ENCODE data around the gene RABGEF1.
A peak's percentile ranks its signal among the peaks of the same experiment; 100 is the strongest.
"Not testable (repeated sequence)": the region's sequence is repeated elsewhere in the genome, so short reads cannot be mapped to it uniquely, and the experiment has no call there.

The RABGEF1 gene

DNA sequence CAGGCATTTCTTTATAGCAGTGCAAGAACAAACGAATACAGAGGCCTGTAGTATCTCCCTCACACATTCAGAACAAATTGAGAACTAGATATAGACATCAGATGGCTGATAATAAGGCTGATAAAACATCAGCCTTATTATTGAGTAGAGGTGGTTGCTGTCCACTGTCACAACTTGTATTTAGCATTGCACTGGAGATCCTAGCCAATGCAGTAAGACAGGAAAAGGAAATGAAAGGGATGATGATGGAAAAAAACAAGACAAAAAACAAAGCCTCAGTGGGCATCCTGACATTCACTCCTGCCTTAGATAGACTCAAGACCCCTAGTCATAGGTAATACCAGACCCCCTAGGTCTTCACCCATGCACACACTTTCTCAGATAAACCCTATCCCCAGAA is 4.7 kb upstream of the RABGEF1 start:
- DNase-seq: no peak

GRCh38 chr7:66736892-66737291 is 3.6 kb upstream of the RABGEF1 start:
- DNase-seq: no peak

- no peak for DNase-seq
Measured at GRCh38 chr7:66737667-66738066, 2.9 kb upstream of the RABGEF1 start.

- DNase-seq: no peak
Measured at GRCh38 chr7:66739477-66739876, 1.1 kb upstream of the RABGEF1 start.

DNA sequence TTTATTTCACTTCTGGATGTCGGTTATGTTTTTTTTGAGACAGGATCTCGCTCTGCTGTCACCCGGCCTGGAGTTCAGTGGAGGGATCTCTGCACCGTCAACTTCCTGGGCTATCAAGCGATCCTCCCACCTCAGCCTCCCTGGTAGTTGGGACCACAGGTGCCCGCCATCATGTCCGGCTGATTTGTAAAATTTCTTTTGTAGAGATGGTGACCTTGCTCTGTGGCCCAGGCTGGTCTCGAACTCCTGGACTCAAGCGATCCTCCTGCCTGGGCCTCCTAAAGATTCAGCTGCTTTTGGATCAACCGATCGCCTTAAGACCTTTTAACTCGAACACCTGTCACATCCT is 606 bp upstream of the RABGEF1 start:
- no peak for DNase-seq

GRCh38 chr7:66740980-66741709 is 612 bp downstream of the RABGEF1 start:
- DNase-seq: peak; percentile 57

GRCh38 chr7:66741710-66742049 is 1.1 kb downstream of the RABGEF1 start:
- no peak for DNase-seq

DNA sequence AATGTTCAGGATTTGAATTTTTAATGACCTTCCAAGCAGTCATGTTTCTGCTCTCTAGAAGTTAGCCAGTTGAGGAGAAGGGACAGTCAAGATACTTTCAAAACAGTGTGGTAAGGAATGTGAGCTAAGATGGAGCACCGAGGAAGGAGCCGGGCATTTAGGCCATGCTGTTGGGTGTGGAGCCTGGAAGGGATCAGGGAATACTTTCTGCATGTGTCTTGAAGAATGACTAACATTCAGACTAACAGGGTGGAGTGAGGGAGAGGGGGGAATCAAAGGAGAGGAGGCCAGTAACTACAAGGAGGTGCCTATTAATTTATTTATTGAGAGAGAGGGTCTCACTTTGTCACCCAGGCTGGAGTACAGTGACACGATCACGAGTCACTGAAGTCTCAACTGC is 1.8 kb downstream of the RABGEF1 start:
- not testable (repeated sequence) for DNase-seq

- DNase-seq: no peak
Measured at GRCh38 chr7:66743920-66744319, 3.4 kb downstream of the RABGEF1 start.

GRCh38 chr7:66747385-66747784 is 6.9 kb downstream of the RABGEF1 start:
- DNase-seq: no peak

DNA sequence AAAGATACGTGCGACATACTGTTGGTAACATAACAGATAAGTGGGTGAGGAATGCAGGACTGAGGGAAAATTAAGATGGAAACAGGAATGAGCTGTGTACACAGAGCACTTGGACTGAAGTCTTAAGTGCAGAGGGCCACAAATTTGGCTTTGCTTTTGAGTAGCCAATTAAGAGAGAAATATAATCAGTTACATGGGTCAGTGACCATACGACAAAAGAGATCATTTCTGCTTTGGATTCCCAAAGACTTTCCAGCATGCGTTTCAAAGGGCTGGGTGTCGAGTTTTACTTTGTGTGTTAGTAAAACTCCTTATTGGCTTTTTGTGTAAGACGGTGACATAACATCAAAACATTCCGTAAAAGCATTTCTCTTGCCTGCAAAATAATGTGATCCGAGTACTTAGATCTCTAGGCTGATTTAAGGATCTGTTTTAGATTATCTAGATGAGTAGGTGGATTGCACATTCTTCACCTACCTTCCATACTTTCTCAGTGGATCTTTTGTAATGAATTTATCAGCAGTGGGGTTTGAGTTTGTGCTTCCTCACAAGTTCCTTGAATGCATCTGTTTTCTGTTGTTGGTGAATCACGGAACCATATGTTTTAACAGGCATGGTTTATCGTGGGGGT is 7.5 kb downstream of the RABGEF1 start:
- DNase-seq: no peak

- no peak for DNase-seq
Measured at GRCh38 chr7:66748791-66749190, 8.3 kb downstream of the RABGEF1 start.

DNA sequence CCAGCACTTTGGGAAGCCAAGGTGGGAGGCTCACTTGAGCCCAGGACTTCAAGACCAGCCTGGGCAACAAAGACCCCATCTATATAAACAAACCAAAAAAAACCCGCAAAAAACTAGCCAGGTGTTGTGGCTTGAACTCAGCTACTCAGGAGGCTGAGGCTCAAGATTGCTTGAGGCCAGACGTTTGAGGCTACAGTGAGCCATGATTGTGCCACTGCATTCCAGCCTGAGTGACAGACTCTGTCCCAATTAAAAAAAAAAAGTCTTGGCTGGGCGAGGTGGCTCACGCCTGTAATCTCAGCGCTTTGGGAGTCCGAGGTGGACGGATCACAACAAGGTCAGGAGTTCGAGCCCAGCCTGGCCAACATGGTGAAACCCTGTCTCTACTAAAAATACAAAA is 11.4 kb downstream of the RABGEF1 start:
- no peak for DNase-seq

DNA sequence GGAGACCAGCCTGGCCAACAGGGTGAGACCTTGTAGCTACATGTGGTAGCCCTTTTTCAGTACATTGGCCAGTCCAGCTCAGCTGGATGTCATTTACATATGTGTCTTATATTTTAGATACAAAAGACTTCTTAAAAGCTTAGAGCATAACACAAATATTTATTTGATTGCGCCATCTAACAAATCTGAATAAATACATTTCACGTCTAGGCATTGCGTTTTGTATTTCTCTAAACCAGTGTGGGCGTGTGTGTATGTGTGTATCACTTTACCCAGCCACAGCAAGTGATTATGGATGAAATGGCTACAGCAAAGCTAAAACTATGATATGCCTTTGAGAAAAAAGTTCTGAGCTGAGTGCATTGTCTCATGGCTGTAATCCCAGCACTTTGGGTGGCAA is 14.0 kb downstream of the RABGEF1 start:
- no peak for DNase-seq

DNA sequence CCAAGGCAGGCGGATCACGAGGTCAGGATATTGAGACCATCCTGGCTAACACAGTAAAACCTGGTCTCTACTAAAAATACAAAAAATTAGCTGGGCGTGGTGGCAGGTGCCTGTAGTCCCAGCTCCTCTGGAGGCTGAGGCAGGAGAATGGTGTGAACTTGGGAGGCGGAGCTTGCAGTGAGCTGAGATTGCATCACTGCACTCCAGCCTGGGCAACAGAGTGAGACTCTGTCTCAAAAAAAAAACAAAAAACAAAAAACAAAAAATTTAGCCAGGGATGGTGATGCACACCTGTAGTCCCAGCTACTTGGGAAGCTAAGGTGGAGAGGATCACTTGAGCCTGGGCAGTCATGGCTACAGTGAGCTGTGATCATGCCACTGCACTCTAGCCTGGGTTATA is 14.5 kb downstream of the RABGEF1 start:
- DNase-seq: not testable (repeated sequence)

GRCh38 chr7:66756227-66756626 is 15.7 kb downstream of the RABGEF1 start:
- DNase-seq: not testable (repeated sequence)

DNA sequence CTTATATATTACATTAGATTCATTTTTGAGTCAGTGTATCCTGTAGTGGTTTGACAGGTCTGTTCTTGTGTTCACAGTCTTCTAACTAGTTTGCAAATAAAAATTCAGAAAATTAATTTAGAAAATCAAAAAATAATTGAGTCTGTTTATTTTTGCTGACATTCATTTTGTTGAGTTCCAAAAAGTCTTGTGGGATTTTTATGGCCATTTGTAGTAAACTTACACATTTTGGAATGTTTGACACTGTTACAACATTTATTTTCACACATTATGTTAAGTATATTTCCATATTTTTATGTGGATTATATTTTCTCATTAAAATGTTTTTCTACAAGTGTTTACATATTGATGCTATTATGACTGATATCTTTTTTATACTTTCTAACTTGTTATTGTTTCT is 16.4 kb downstream of the RABGEF1 start:
- no peak for DNase-seq

DNA sequence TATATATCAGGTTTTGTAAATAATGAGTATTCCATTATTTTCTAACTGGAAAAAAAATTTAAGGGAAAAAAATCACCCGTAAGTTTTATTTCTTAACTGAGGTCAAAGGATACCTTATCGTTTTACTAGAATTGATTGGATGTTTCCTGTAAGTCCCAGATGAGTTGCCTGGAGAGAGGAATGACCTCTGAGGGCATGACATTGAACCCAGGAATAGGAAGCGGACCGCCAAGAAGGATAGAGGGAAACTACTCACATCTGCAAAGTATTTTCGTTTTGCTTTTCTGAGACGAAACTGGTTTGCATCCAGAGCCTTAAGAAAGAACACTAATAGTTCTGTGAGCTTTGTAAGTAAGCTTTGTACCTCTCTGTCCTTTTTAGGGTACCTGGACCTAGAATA is 17.4 kb downstream of the RABGEF1 start:
- no peak for DNase-seq

DNA sequence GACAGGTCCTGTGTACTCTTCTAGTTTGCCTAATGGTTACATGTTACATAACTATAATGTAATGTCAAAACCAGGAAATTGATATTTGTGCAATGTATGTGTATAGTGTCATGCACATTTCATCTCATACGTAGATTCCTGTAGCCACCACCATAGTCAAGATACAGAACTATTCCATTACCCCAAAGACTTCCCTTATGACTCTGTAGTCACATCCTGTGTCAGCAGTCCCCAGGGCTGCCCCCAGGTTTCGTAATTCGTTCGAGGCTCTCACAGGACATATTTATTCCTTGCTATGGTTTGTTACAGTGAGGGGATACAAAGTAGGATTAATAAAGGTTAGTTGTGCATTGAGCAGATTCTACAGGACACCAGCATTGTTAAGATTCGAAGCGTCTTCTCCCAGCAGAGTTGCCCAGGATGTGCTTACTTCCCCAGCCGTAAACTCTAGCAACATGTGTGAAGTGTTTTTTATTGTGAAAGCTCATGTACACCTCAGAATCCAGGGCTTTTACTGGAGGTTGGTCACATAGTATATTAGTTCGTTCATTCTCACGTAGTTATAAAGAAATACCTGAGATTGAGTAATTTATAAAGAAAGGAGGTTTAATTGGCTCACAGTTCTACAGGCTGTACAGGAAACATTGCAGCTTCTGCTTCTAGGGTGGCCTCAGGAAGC is 18.6 kb downstream of the RABGEF1 start:
- peak; percentile 73 for DNase-seq

DNA sequence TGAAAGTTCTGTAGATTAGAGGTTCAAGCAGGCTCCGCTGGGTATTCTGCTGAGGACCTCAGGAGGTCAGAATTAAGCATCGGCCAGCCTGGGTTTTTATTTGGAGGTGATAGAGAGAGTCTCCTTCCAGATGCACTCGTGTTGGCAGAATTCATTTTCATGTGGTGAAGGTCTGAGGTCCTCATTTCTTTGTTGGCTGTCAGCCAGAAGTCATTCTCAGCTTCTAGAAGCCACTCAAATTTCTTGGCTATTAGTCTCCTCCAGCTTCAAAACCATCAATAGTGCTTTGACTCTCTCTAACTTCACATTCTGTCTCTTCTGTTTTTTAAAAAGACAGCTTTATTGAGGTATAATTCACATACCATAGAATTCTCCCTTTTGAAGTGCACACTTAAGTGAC is 22.6 kb downstream of the RABGEF1 start:
- not testable (repeated sequence) for DNase-seq

GRCh38 chr7:66763633-66764355 is 23.3 kb downstream of the RABGEF1 start:
- DNase-seq: not testable (repeated sequence)

DNA sequence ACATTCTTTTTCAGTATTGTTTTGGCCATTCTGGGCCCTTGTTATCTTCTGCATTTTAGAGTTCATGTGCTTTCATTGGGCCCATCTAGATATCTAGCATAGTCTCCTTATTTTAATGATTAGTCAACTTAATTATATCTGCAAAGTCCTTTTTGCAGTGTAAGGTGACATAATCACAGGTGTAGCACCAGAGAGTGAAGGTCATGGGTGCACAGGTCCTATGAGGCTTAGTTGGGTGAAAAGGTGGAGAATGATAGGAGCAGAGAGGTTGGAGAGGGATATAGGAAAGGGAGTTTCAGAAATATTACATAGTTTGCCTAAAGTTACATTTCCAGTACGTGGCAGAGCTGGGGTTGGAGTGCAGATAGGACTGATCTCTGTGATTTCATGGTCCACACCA is 24.4 kb downstream of the RABGEF1 start:
- not testable (repeated sequence) for DNase-seq

- not testable (repeated sequence) for DNase-seq
Measured at GRCh38 chr7:66765322-66766025, 24.9 kb downstream of the RABGEF1 start.

Data from activated CD4-positive, alpha-beta T cell treated with anti-CD3 and anti-CD28 coated beads, Interleukin-2, Interleukin-6, amounts not matched to agents 100 ng/mL and 50 ng/mL, durations not matched to agents 16 hours and 8 hours (primary cell).